GM21515 (cell line): ENCODE measurements around the gene CD247.

Experiments used
- ATAC-seq: cut with Tn5 transposase; IDR thresholded peaks from one replicate; pipeline ENCODE4 v1.9.1; 2021; ENCODE audit not compliant: unreplicated experiment

The CD247 gene

GRCh38 chr1:167418391-167418790 is 99.9 kb downstream of the CD247 start:
- no peak for ATAC-seq

- no peak for ATAC-seq
Observed at GRCh38 chr1:167416506-167416905, 101.8 kb downstream of the CD247 start.

GRCh38 chr1:167413328-167413727 is 105.0 kb downstream of the CD247 start:
- no peak for ATAC-seq

GRCh38 chr1:167412920-167413319 is 105.4 kb downstream of the CD247 start:
- ATAC-seq: no peak

- no peak for ATAC-seq
Observed at GRCh38 chr1:167412072-167412471, 106.3 kb downstream of the CD247 start.

GRCh38 chr1:167409183-167409582 is 109.1 kb downstream of the CD247 start:
- ATAC-seq: no peak

GRCh38 chr1:167408355-167408754 is 110.0 kb downstream of the CD247 start:
- ATAC-seq: no peak

- ATAC-seq: no peak
Observed at GRCh38 chr1:167404908-167405307, 113.4 kb downstream of the CD247 start.

- no peak for ATAC-seq
Observed at GRCh38 chr1:167404161-167404888, 114.0 kb downstream of the CD247 start.

- no peak for ATAC-seq
Observed at GRCh38 chr1:167401260-167401873, 117.0 kb downstream of the CD247 start.

GRCh38 chr1:167400359-167400953 is 117.9 kb downstream of the CD247 start:
- no peak for ATAC-seq

GRCh38 chr1:167392200-167392696 is 126.1 kb downstream of the CD247 start:
- ATAC-seq: no peak

GRCh38 chr1:167388976-167389375 is 129.4 kb downstream of the CD247 start:
- no peak for ATAC-seq

- no peak for ATAC-seq
Observed at GRCh38 chr1:167387251-167387910, 130.9 kb downstream of the CD247 start.
